ENCODE results near the gene SLC45A2. TPM values are rescaled to one million over a fixed set of nuclear protein-coding genes. Genes with fewer than 3 reads are reported as not detected.

Gene SLC45A2
- total RNA-seq, 1 experiment from 2014 or later = not detected

DNA sequence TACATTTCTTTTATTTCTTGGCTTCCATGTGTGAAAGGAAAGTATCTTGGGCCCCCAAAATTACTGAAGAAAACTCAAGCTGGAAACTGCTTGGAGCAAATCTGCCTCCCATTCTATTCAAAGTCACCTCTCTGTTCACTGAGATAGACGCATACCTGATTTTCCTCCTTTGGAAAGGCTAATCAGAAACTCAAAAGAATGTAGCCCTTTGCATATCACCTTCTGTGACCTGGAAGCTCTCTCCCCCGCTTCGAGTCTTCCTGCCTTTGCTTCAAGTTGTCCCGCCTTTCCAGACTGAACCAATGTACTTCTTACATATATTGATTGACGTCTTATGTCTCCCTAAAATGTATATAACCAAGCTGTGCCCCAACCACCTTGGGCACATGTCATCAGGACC, 53.4 kb downstream of the SLC45A2 start:
- no peak for TF ChIP-seq SIN3A (IDR thresholded peaks at IDR 0.05; ENCODE audit: borderline replicate concordance, insufficient read depth, low read depth, low read length)
- TF ChIP-seq POLR2AphosphoS5 (IDR thresholded peaks at IDR 0.05; ENCODE audit: low read depth, low read length) = no peak
- TF ChIP-seq, protein P1, sequence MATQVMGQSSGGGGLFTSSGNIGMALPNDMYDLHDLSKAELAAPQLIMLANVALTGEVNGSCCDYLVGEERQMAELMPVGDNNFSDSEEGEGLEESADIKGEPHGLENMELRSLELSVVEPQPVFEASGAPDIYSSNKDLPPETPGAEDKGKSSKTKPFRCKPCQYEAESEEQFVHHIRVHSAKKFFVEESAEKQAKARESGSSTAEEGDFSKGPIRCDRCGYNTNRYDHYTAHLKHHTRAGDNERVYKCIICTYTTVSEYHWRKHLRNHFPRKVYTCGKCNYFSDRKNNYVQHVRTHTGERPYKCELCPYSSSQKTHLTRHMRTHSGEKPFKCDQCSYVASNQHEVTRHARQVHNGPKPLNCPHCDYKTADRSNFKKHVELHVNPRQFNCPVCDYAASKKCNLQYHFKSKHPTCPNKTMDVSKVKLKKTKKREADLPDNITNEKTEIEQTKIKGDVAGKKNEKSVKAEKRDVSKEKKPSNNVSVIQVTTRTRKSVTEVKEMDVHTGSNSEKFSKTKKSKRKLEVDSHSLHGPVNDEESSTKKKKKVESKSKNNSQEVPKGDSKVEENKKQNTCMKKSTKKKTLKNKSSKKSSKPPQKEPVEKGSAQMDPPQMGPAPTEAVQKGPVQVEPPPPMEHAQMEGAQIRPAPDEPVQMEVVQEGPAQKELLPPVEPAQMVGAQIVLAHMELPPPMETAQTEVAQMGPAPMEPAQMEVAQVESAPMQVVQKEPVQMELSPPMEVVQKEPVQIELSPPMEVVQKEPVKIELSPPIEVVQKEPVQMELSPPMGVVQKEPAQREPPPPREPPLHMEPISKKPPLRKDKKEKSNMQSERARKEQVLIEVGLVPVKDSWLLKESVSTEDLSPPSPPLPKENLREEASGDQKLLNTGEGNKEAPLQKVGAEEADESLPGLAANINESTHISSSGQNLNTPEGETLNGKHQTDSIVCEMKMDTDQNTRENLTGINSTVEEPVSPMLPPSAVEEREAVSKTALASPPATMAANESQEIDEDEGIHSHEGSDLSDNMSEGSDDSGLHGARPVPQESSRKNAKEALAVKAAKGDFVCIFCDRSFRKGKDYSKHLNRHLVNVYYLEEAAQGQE (IDR thresholded peaks at IDR 0.05; ENCODE audit: insufficient read depth in 1 of 2, low read depth in 2 of 2, low read length in 1 of 2) = no peak
- TF ChIP-seq TCF7L2 (IDR thresholded peaks at IDR 0.05; ENCODE audit: low read depth, low read length) = no peak
- TF ChIP-seq, protein P2, sequence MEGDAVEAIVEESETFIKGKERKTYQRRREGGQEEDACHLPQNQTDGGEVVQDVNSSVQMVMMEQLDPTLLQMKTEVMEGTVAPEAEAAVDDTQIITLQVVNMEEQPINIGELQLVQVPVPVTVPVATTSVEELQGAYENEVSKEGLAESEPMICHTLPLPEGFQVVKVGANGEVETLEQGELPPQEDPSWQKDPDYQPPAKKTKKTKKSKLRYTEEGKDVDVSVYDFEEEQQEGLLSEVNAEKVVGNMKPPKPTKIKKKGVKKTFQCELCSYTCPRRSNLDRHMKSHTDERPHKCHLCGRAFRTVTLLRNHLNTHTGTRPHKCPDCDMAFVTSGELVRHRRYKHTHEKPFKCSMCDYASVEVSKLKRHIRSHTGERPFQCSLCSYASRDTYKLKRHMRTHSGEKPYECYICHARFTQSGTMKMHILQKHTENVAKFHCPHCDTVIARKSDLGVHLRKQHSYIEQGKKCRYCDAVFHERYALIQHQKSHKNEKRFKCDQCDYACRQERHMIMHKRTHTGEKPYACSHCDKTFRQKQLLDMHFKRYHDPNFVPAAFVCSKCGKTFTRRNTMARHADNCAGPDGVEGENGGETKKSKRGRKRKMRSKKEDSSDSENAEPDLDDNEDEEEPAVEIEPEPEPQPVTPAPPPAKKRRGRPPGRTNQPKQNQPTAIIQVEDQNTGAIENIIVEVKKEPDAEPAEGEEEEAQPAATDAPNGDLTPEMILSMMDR (IDR thresholded peaks at IDR 0.05) = no peak
- no peak for DNase-seq (ENCODE audit: low read depth, low spot score)
- ChIA-PET POLR2A (no interaction called here), CTCF (no interaction called here)
- H3K27me3 ChIP-seq (ENCODE audit: control insufficient read depth, insufficient read depth, low read length) = peaks cover 9% of the 10 kb centered on the region
- H3K36me3 ChIP-seq (ENCODE audit: control insufficient read depth, insufficient read depth, low read length) = no peaks in the 10 kb centered on the region
- H3K4me3 ChIP-seq (ENCODE audit: low read depth in 2 of 2, low read length in 2 of 2) = no peak overlapping the region
- no peaks in the 10 kb centered on the region for H3K9me3 ChIP-seq (ENCODE audit: control insufficient read depth, insufficient read depth, low read depth, low read length)
- in situ Hi-C loops (cut with HindIII; ENCODE audit: low pct_unique_long_range_greater_than_20kb, low sequenced_read_pairs) = no loop called here
- ATAC-seq = no peak
- no peak overlapping the region for H3K27ac ChIP-seq (ENCODE audit: low read length)
- H3K4me1 ChIP-seq (ENCODE audit: control insufficient read depth, insufficient read depth, low read length) = no peaks in the 10 kb centered on the region
- intact Hi-C loops (cut with micrococcal nuclease; ENCODE audit: unreplicated experiment) = loop anchor here (5.0 to 10.0 kb wide), 3 partner anchors 346 to 494 kb away; no protein-coding TSS in a partner anchor
- no TSS peak for BruUV-seq (replicated peaks)

DNA sequence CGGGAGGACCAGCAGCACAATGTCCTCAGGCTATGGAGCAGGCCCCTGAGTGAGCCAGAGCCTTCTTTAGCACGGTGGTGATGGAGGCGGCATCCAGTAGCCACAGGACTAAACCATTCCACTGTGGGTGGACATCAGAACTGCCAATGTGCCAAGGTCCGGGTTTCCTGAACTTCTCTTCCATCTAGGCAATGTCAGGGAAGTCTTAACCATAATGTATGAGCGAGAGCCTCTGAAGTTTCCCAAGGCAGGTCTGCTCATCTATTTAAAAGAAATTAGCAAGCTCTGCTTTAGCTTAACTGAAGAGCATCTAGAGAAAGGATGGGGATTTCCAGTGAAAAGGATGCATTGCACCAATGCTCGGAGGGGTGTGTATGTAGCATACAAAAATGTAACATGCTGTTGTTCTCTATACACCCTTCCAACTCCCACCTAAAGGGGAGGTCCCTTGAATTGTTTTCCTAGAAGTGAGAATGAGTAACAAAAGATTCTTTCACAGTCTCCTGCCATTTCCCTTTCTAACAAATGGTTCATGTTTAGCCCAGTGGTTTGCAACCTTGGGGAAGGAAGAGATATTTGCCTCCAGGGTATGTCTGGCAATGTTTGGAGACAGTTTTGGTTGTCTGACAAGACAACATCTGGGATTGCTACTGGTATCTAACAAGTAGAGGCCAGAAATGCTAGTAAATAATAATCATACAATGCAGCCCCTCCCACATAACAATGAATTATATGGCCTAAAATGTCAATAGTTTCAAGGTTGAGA, 54.4 kb downstream of the SLC45A2 start:
- intact Hi-C loops (cut with micrococcal nuclease; ENCODE audit: unreplicated experiment) (loop anchor here (5.0 to 10.0 kb wide), 3 partner anchors 345 to 493 kb away; no protein-coding TSS in a partner anchor), in situ Hi-C loops (cut with HindIII; ENCODE audit: low pct_unique_long_range_greater_than_20kb, low sequenced_read_pairs) (no loop called here)
- no peak for DNase-seq (ENCODE audit: low read depth, low spot score)
- TF ChIP-seq TCF7L2 (IDR thresholded peaks at IDR 0.05; ENCODE audit: low read depth, low read length) (no peak), SIN3A (IDR thresholded peaks at IDR 0.05; ENCODE audit: borderline replicate concordance, insufficient read depth, low read depth, low read length) (no peak), POLR2AphosphoS5 (IDR thresholded peaks at IDR 0.05; ENCODE audit: low read depth, low read length) (no peak)
- TF ChIP-seq, protein P2 (IDR thresholded peaks at IDR 0.05) = no peak
- TF ChIP-seq, protein P1 (IDR thresholded peaks at IDR 0.05; ENCODE audit: insufficient read depth in 1 of 2, low read depth in 2 of 2, low read length in 1 of 2) = no peak
- ChIA-PET CTCF (no interaction called here), POLR2A (no interaction called here)
- H3K36me3 ChIP-seq (ENCODE audit: control insufficient read depth, insufficient read depth, low read length) = no peaks in the 10 kb centered on the region
- BruUV-seq (replicated peaks) = no TSS peak
- H3K4me3 ChIP-seq (ENCODE audit: low read depth in 2 of 2, low read length in 2 of 2) = no peak overlapping the region
- H3K27me3 ChIP-seq (ENCODE audit: control insufficient read depth, insufficient read depth, low read length) = peaks cover 3% of the 10 kb centered on the region
- no peaks in the 10 kb centered on the region for H3K4me1 ChIP-seq (ENCODE audit: control insufficient read depth, insufficient read depth, low read length)
- no peak for ATAC-seq
- no peaks in the 10 kb centered on the region for H3K9me3 ChIP-seq (ENCODE audit: control insufficient read depth, insufficient read depth, low read depth, low read length)
- H3K27ac ChIP-seq (ENCODE audit: low read length) = no peak overlapping the region

Data from Panc1 (cell line).